HG03460 (cell line): ENCODE measurements around the gene RAB29.

Experiments
- ATAC-seq: cut with Tn5 transposase; IDR thresholded peaks from one replicate; pipeline ENCODE4 v1.9.1; 2021; ENCODE audit not compliant: unreplicated experiment

The RAB29 gene

DNA sequence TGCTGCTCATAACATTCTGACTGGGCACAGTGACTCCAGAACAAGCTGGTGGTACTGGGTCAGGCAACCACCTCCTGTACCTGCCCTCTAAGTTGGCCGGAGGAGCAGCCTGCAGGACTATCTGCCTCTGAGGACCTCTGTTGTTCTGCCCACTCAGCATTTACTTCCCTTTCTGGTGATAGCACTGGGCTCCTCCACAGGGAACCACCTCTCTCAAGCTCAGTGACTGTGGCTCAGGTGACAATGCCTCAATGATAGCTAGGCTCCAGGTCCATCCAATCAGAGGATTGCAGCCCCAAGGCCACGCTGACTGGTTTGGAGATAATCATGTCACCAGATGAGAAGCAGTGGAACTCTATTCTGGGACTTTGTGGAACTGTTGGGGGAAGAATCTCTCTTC is 21.9 kb upstream of the RAB29 start:
- ATAC-seq: no peak

DNA sequence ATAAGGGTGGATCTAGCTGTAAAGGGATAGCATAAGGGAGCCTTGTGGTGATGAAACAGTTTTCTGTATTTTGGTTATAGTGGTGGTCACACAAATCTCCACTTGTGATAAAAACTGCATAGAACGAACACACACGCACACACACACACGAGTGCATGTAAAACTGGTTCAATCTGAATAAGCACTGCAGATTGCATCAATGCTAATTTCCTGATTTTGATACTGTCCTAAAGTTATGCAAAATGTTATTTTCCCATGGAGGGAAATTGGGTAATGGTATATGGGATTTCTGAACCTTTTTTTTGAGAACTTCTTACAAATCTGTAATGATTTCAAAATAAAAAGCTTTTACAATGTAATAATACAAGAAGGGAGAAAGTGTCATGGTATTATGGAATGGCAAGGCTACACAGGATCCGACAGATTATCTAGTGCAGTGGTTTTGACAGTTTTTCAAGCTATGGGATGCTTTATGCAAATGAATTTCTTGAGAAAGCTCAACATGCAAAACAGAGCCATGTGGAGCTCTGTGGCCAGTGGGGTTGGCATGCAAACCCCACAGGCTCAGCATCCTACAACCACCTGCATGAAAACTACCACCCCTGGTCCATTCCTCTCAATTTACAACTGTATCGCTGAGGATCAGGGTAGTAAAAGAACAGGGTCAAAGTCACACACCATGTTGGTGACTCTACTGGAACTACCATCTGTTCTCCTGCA is 18.9 kb upstream of the RAB29 start:
- ATAC-seq: no peak

DNA sequence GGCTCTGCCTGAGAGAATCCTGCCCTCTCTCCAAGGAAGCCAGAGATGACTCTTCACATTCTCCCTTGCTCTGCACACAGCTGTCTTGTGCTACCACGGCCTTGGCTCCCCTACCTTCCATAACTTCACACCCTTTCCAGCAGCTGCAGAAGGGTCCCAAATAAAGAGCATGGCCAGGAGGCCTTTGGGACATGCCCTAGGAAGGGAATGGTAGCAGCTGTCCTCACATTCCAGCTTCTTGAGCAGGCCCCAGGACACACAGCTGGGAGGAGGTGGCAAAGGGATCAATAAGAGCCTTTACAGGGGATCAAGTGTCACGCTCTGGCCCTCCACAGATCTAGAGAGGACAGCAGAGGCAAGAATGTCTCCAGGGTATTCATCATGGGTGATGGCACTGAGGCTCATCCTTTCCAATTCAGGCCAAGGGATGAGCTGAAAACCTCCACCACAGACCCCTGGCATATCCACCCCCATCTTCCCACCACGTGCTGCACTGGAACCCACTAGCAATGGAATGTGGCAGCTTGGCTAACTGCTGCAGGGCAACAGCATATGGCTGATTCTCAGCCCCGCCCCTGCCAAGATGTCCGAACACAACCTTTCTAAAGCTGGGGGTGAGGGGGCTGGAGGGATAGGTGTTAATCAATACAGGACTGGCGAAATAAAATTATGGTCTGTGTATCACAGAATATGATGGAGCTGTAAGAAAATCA is 17.8 kb upstream of the RAB29 start:
- no peak for ATAC-seq

DNA sequence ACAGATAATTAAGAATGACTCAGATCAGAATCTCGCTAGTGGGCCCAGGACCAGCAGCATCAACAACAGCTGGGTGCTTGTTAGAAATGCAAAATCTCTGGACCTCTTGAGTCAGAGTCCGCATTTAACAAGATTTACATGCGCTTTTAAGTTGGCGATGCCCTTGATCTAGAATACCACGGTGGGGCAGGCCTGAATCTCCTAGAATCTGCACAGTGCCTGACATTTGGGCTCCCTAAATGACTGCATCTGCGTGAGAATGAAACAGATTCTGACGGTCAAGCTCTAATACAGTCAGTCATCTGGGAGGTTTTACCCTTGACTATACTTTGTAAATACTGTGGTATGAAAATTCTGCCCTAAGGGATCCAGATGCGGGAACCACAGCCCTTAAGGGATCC is 17.2 kb upstream of the RAB29 start:
- no peak for ATAC-seq

DNA sequence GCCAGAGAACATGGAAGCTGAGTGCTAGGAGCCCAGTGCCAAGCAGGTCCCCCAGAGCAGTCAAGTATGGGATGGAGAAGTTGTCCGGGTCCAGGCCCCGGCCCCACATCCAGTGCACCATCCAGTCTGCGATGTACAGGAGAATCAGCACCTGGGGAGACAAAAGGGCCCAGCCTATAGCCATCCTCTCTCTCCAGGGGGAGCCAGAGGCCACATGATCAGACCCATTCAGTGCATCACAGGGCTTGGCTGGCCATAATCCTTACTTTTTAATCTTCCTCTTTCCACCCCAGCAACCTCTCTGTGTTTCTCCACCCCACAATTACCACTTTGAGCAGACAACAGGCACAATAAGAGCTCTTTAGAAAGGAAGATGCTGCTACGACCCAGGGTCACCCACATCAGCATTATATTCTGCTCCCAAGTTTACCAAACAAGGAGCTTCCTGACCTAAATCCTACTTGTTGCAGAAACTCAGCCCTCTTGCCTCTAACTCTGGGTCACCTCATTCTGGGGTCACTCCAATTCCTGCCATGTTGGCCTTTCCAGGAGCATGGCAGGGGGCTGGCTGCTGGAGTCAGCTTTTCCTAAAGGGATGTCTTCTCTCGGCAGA is 16.4 kb upstream of the RAB29 start:
- peak; percentile 59 for ATAC-seq

DNA sequence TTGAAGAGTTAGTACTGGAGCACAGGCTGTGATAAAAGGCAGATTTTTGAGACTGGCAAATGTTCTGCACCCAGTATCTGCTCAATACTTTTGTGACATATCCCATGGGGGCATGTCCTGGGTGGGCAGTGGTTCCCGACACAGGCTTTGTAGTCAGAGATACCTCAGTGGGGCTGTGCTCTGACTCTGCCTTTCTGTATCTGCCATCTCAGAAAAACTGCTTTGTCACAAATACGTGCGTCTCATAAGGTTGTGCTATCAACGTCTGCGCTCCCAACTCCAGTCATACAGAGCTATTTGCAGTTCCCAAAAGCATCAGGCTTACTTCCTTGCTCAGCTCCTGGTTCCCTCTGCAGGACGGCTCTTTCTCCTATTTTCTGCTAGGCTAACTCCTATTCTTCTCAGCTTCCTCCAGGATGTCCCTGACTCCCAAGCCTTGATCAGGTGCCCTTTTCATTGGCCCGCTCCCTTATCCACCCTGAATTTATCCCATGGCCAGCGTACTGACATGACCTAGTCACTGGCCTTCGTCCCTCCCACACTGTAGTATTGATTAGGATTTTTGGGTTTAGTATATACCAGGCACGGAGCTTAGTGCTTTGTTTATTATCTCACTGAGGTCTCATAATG is 12.1 kb upstream of the RAB29 start:
- no peak for ATAC-seq

DNA sequence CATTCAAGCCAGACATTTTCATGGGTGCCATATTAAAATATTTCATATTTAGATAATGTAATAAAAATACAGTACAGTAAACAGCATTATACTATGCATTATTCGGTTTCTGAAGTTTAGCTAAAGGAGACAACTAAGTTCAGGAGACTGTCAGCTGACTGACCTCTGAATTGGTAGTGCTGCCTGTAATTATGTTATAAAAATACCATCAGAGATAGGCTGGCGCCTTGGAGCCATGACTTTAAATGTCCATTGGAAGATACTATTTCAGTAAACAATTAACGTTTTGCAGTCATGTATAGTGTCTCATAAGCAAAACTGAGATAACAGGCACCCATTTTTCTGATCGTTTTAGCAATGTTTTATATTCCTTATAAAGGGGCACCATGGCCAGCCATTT is 11.3 kb upstream of the RAB29 start:
- ATAC-seq: no peak

DNA sequence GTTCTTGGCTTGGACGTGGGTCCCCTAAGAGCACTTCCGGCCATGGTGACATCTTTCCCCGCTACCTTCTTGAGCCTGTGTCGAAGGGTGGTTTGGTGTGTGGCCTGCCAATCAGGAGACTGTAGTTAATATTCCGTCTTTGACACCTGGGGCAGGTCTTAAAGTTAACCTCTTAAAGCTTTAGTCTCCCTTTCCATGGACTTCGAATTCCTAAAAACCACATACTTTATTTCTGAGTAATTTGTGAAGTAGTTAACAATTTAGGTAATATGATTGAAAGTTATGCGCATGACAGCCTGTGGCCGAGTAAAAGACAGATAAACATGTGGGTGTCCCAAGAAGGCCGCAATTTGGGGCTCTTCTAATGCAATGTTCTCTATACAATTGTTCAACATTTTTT is 10.2 kb upstream of the RAB29 start:
- ATAC-seq: no peak

DNA sequence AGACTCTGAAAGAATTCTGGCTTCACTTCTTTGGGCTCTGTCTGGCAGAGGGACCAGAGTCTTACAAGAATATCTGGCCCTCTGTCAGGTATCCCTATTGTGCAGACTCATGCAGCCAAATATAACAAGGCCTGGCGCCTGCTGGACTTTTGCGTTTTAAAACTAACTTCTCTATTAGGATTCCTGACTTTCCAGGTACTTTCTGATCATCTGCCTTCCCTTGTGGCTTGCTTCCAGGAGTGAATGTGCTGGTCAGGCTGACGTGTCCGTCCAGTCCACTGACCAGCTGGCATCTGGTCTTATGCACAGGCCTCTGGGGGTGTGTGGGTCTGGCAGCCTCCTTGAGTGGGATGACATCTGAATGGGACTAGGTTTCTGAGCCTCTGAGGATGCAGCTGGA is 8.6 kb upstream of the RAB29 start:
- no peak for ATAC-seq

DNA sequence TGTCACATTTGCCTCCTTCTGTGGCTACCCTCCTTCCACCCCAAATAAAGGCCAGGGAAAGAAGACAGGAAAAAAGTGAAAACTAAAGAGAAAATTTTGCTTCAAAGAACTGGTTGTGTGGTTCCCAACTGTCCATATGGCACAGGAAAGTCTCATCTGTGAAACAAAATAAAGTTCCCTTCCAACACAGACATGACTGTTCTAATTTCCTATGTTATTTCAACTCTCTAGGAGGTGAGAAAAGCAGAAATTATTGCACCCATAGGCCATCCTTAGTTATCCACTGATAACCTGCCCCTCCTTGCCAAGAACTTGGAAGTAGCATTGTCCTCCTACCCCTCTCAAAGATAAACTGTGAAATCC is 8.1 kb upstream of the RAB29 start:
- ATAC-seq: no peak

DNA sequence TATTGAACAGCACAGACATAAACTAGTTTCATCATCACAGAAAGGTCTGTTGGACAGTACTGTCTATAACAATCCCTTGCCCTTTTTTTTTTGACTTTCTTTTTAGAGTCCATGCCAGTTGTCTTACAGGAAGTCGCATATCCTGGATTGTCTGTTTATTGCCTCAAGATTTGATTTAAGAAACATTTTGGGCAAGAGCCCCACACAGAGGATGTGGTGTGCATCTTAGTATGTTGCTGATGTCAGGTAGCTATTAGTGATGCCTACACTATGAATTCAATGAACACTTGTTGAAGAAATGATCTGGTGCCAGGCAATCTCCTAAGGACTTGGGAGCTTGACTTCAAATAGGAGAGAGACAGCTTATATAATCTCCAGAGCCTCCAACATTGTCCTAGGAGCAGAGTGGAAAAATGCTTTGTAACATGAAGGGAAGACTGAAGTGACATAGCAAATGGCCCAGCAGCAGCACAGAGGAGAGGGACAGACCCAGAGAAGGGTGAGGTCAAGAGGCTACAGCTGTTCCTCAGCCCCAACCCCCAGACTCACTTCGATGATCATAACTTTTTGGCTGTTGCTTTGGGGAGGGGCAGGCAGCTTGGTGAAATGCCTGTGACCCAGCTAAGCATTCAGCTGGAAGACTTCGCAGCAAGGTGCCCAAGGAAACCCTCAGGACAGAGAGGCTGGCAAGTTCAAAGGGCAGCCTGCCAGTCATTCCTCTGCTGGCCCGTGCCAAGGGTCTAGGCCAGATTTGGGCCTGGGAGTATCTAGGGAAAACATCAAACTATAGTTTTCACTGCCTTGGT is 7.5 kb upstream of the RAB29 start:
- no peak for ATAC-seq

DNA sequence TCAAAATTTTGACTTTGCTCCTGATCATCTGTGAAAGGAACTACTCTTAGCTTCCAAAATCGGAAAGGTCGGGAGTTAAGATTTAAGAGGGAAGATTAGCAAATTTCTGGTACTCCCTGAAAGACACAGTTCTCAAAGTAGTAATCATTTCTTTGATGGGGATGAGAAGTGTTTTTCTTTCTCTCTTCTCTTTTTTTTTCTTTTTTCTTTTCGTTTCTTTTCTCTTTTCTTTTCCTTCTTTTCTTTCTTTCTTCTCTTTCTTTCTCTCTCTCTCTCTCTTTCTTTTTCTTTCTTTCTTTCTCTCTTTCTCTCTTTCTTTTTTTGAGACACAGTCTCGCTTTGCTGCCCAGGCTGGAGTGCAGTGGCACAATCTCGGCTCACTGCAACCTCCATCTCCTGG is 5.1 kb upstream of the RAB29 start:
- no peak for ATAC-seq

DNA sequence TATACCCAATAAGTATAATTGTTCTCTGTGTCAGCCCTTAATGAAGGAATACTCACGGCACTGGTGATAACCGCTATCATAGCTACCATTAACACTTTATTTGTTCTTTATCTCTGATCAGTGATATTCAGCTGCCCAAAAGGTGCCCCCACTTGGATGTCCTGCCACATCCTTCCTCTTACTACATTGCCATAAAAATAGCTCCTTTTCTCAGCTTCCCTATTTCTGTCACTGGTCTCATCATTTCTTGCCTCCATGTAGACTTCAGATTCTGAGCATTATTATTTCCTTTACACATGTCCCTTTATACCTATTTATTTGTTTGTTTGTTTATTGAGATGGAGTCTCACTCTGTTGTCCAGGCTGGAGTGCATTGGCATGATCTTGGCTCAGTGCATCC is 2.7 kb upstream of the RAB29 start:
- ATAC-seq: no peak

DNA sequence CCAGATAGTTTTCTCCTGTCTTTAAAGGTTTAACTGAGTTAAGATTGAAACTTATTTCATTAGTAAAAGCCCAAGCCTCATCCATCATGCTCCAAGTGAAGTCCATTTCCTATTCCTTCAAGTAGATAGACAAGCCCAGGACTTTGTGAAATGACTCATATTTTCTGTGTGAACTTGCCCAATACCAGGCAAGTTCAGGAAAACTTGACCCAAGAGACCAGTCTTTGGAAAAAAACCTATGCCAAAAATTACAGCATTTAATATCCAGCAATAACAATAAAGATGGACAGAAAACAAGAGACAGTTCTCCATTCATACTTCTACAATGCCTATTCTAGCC is 405 bp upstream of the RAB29 start:
- no peak for ATAC-seq

DNA sequence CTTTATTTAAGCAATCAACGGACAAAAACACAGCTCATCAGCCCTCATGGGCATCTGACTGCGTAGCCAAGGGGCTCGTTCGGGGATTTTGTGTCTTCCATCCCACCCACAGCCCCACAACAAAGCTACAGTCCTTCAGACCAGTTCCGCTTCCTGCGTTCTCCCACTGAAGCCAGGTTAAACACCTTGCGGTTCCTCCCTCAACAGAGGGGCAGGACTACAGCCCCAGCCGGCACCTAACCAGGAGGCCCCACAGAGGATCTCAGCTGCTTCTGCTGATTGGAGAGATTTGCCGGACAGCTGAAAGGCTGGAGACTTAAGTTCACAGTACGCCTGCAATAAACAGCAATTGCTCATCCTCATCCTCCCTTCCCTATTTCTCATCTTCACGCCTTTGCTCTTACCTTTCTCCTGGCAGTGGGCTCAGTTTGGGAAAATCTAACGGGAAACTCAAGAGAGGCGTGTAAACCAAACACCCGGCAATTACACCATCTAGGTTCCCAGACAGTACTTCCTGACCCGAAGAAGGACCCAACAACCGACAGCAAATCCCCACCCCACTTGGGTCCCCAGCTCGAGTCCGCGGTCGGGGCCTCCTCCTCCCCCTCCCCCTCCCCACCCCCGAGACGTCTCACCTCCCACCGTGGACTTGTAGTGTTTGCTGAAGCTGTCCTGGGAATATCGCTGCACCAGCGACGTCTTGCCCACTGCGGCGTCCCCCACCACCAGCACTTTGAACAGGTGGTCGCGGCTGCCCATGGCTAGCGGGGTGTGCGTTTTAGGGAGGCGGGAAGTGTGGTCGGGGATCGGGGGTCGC is 876 bp downstream of the RAB29 start:
- ATAC-seq: peak; percentile 38

DNA sequence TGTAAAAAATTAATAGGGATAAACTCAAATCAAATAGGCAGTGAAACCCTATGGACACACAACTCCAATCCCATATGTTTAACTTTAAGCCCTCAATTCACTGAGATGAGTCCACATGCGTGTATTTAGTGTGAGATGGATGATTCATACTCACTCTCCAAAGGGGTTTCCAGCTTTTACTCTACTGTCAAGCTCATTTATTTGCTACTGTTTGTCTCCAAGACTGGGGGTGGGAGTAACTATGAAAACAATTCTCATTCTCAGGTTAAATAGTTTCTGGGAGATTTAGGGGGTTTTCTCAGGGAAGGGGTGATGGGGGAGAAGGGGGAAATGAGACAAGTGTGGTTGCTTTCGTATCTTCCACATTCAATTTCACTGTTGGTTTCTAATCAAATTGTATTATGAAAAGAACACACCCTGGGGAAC is 2.7 kb downstream of the RAB29 start:
- ATAC-seq: no peak

DNA sequence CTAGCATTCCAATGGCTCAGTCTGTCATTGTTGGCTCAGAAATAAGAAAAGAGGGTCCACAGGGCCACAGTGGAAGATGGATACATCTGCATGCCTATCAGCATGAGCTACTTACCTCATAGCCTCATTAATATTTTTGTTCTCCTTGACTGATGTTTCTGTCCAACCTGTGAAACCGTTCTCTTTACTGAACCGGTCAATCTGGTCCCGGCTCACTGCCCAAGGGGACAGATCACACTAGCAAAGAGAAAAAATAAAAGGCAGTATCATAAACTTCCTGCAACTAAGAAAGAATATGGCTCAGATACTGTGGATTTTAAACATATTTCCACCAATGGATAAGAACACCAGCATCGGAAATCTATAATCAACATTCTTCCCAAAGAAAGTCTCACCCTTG is 4.7 kb downstream of the RAB29 start:
- ATAC-seq: no peak

DNA sequence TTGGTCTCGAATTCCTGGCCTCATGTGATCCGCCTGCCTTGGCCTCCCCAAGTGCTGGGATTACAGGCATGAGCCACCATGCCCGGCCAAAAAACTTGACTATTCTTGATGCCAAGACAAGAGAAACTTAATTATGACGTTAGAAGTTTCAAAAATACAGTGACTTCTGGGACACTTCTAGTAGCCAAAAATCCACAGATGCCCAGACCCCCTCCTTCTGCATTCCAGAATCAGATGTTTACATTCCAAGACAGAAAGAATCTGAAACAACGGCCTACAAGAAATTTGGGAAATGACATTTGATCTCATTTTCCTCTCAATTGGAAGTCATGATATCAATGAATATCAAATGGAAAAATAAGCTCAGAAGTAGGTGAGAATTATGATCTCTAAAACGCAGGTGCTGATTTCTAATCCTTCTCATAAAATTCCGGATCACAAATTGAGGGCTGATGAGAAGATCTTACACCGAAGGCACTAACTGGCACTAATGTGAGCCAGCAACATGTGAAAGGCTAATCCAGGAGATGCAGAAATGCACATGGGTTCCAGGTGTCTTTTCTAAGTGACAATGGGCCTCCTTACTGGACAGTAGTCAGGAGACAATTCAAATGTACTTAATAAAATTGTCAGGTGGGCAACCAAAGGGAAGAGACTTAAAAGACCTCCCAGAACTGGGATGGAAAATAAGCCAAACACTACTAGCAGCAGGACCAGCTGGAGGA is 5.5 kb downstream of the RAB29 start:
- no peak for ATAC-seq

DNA sequence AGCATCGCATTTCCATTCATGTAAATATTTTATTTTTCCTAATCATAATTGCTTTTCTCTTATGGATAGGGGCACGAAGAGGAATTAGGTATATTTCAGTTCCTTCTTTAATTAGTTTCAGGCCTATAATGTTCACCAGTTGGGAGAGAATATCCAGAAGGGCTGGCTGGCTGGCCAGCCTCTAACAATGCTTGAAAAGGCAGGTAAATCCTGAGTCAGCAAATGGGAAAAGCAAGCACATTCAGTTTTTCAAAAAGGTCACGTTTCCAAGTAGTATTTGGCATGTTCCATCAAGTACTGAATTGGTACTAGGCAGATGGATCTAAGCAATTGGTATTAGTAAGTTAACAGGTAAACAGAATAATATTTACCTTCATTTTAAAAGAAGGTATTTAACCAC is 8.0 kb downstream of the RAB29 start:
- no peak for ATAC-seq

DNA sequence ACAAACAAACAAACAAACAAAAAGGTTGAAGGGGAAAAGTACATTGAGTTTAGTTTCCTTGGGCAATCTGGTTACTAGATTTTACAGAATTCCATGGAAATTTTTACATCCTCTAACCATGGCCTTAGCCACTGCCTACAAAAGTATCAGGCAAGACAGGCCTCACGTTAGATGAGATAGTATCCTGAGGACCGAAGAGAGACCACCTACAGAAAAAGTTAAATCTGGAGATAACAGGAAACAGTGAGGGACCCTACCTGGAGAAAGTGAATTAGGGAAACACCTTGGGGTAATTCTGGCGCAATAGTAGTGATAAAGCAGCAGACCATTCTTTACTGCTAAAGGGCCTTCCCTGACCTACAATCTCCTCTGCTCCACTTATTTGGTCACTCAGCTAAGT is 8.7 kb downstream of the RAB29 start:
- no peak for ATAC-seq
